ENCODE measurements around the gene SYNJ1. TPM values are rescaled to one million over a fixed set of nuclear protein-coding genes. Genes with fewer than 3 reads are reported as not detected.
A peak's percentile ranks its signal among the peaks of the same experiment; 100 is the strongest.
"Not testable (repeated sequence)": the region's sequence is repeated elsewhere in the genome, so short reads cannot be mapped to it uniquely, and the experiment has no call there.

Gene SYNJ1
- total RNA-seq, 1 donor from 2014 or later = 12.1 TPM

- H3K4me1 ChIP-seq = peaks cover 0 to 11% of the 10 kb centered on the region in 2 donors
- peaks cover 5 to 9% of the 10 kb centered on the region in 2 donors for H3K36me3 ChIP-seq
- peak overlapping the region; percentile 83 to 86 for H3K27ac ChIP-seq
- H3K27me3 ChIP-seq = no peaks in the 10 kb centered on the region
- peak overlapping the region; percentile 73 to 83 for H3K4me3 ChIP-seq
- intact Hi-C loops (cut with DNase I) = loop anchor here (2.0 to 5.0 kb wide), 6 partner anchors 114 to 951 kb away; partner anchors contain the start of genes IFNAR1, MIS18A, SCAF4 and SYNJ1
- DNase-seq (ENCODE audit: low spot score in 2 of 2) = no peak
- no peaks in the 10 kb centered on the region for H3K9me3 ChIP-seq
- no peak for TF ChIP-seq CTCF (IDR thresholded peaks at IDR 0.05)
Observed at GRCh38 chr21:32613436-32614043, 114.3 kb downstream of the SYNJ1 start.

GRCh38 chr21:32612999-32613337 is 114.8 kb downstream of the SYNJ1 start:
- intact Hi-C loops (cut with DNase I) = loop anchor here (1.0 to 5.0 kb wide), 7 partner anchors 114 to 951 kb away; partner anchors contain the start of genes IFNAR1, MIS18A, PAXBP1 and SCAF4
- Histone ChIP-seq H3K4me3 (peak overlapping the region; percentile 73 to 83), H3K27ac (peak overlapping the region; percentile 83 to 86), H3K4me1 (peaks cover 0 to 11% of the 10 kb centered on the region in 2 donors), H3K9me3 (no peaks in the 10 kb centered on the region), H3K36me3 (peaks cover 8 to 9% of the 10 kb centered on the region in 2 donors), H3K27me3 (no peaks in the 10 kb centered on the region)
- no peak for TF ChIP-seq CTCF (IDR thresholded peaks at IDR 0.05)
- no peak for DNase-seq (ENCODE audit: low spot score in 2 of 2)

- Histone ChIP-seq H3K27ac (peak within 1 kb of the TSS; percentile 83 to 86), H3K4me3 (peak within 1 kb of the TSS; percentile 73 to 83), H3K36me3 (peaks cover 8 to 14% of the 10 kb centered on the region in 2 donors), H3K27me3 (no peaks in the 10 kb centered on the region), H3K9me3 (no peaks in the 10 kb centered on the region), H3K4me1 (peaks cover 0 to 11% of the 10 kb centered on the region in 2 donors)
- intact Hi-C loops (cut with DNase I) = loop anchor here (1.0 to 5.0 kb wide), 7 partner anchors 115 to 950 kb away; partner anchors contain the start of genes IFNAR1, MIS18A, PAXBP1 and SCAF4
- peak; percentile 37 to 93 for DNase-seq (ENCODE audit: low spot score in 2 of 2)
- no peak for TF ChIP-seq CTCF (IDR thresholded peaks at IDR 0.05)
Observed at GRCh38 chr21:32612075-32612998, 115.5 kb downstream of the SYNJ1 start, which contains the start of gene CFAP298. Gene CFAP298 (minus strand): TSS chr21:32612377. CDS start chr21:32612243, 134 bp downstream.

- peak in 1 of 2 donors; percentile 65 for DNase-seq (ENCODE audit: low spot score in 2 of 2)
- Histone ChIP-seq H3K27ac (peak overlapping the region; percentile 83 to 86), H3K9me3 (no peaks in the 10 kb centered on the region), H3K36me3 (peaks cover 14 to 22% of the 10 kb centered on the region in 2 donors), H3K4me3 (peak overlapping the region; percentile 73 to 83), H3K4me1 (peaks cover 0 to 11% of the 10 kb centered on the region in 2 donors), H3K27me3 (no peaks in the 10 kb centered on the region)
- intact Hi-C loops (cut with DNase I) = loop anchor here (5.0 kb wide), 5 partner anchors 116 to 949 kb away; partner anchors contain the start of genes IFNAR1, SCAF4, SYNJ1 and URB1
- TF ChIP-seq CTCF (IDR thresholded peaks at IDR 0.05) = no peak
Observed at GRCh38 chr21:32611471-32611997, 116.3 kb downstream of the SYNJ1 start.

GRCh38 chr21:32610940-32611339 is 116.9 kb downstream of the SYNJ1 start:
- Histone ChIP-seq H3K27ac (peak overlapping the region in 1 of 2 donors; percentile 83), H3K36me3 (peaks cover 20 to 28% of the 10 kb centered on the region in 2 donors), H3K4me3 (peak overlapping the region in 1 of 2 donors; percentile 83), H3K4me1 (peaks cover 0 to 11% of the 10 kb centered on the region in 2 donors)
- not testable (repeated sequence) for H3K9me3 ChIP-seq; DNase-seq (ENCODE audit: low spot score in 2 of 2); H3K27me3 ChIP-seq
- intact Hi-C loops (cut with DNase I) = loop anchor here (5.0 kb wide), 5 partner anchors 116 to 949 kb away; partner anchors contain the start of genes IFNAR1, SCAF4, SYNJ1 and URB1
